Loucy (cell line): ENCODE results near the gene CENPP.

Experiments
- H2AFZ ChIP-seq: fragments of 200-600 bp; sonication (generic); 2 replicates; pipeline ENCODE4 v1.6.0; 2016; ENCODE audit warnings: antibody characterized with exemption, mild to moderate bottlenecking, low read length, moderate library complexity
- H3F3A ChIP-seq: fragments of 200-600 bp; 2 replicates; pipeline ENCODE4 v1.6.0; 2016; ENCODE audit warnings: antibody characterized with exemption, low read depth, mild to moderate bottlenecking
- H3K27me3 ChIP-seq: fragments of 200-600 bp; sonication (generic); 2 replicates; pipeline ENCODE4 v1.6.1; 2014; ENCODE audit warnings: low read length, mild to moderate bottlenecking; ENCODE audit not compliant: insufficient read depth, poor library complexity, severe bottlenecking
- H3K36me3 ChIP-seq: fragments of 200-600 bp; sonication (generic); 2 replicates; pipeline ENCODE4 v1.6.1; 2016; ENCODE audit warnings: low read length; ENCODE audit not compliant: insufficient read depth
- H3K4me1 ChIP-seq: fragments of 200-600 bp; sonication (generic); 2 replicates; pipeline ENCODE4 v1.5.1; 2014; ENCODE audit warnings: low read length, mild to moderate bottlenecking; ENCODE audit not compliant: insufficient read depth, poor library complexity, severe bottlenecking
- H3K4me2 ChIP-seq: fragments of 200-600 bp; sonication (generic); 2 replicates; pipeline ENCODE4 v1.6.0; 2014; ENCODE audit warnings: antibody characterized with exemption, low read length, low read depth, mild to moderate bottlenecking; ENCODE audit not compliant: poor library complexity, severe bottlenecking
- H3K4me3 ChIP-seq: fragments of 200-600 bp; sonication (generic); 2 replicates; pipeline ENCODE4 v1.5.1; 2014; ENCODE audit warnings: low read length, mild to moderate bottlenecking, mixed read lengths; ENCODE audit not compliant: poor library complexity, severe bottlenecking
- H3K79me2 ChIP-seq: fragments of 200-600 bp; sonication (generic); 2 replicates; pipeline ENCODE4 v1.6.1; 2014; ENCODE audit warnings: low read length; ENCODE audit not compliant: insufficient read depth
- H3K9ac ChIP-seq: fragments of 200-600 bp; sonication (generic); 2 replicates; pipeline ENCODE4 v1.6.0; 2014; ENCODE audit warnings: mild to moderate bottlenecking, low read depth, low read length, moderate library complexity; ENCODE audit not compliant: poor library complexity, severe bottlenecking
- H3K9me2 ChIP-seq: fragments of 200-600 bp; sonication (generic); replicated peaks from 2 replicates; pipeline ENCODE4 v1.6.1; 2016; ENCODE audit warnings: low read depth, low read length, mixed read lengths
- H3K9me3 ChIP-seq: fragments of 200-600 bp; sonication (generic); 2 replicates; pipeline ENCODE4 v1.6.1; 2014; ENCODE audit warnings: mild to moderate bottlenecking, antibody characterized with exemption, low read length, low read depth; ENCODE audit not compliant: insufficient read depth
- H4K20me1 ChIP-seq: fragments of 200-600 bp; sonication (generic); 2 replicates; pipeline ENCODE4 v1.6.0; 2014; ENCODE audit warnings: antibody characterized with exemption, low read length, mild to moderate bottlenecking; ENCODE audit not compliant: insufficient read depth, poor library complexity, severe bottlenecking
- EZH2phosphoT487 ChIP-seq: fragments of 200-600 bp; IDR thresholded peaks from 2 replicates; pipeline ENCODE4 v1.6.1; 2018; ENCODE audit warnings: antibody characterized with exemption, mild to moderate bottlenecking, moderate library complexity, borderline replicate concordance
- TF ChIP-seq, protein P1 (sequence below): fragments of 200-600 bp; sonication (generic); conservative IDR thresholded peaks from 2 replicates; pipeline ENCODE4 v1.5.1; 2014; ENCODE audit warnings: mild to moderate bottlenecking, antibody characterized with exemption, low read length

Gene CENPP

DNA sequence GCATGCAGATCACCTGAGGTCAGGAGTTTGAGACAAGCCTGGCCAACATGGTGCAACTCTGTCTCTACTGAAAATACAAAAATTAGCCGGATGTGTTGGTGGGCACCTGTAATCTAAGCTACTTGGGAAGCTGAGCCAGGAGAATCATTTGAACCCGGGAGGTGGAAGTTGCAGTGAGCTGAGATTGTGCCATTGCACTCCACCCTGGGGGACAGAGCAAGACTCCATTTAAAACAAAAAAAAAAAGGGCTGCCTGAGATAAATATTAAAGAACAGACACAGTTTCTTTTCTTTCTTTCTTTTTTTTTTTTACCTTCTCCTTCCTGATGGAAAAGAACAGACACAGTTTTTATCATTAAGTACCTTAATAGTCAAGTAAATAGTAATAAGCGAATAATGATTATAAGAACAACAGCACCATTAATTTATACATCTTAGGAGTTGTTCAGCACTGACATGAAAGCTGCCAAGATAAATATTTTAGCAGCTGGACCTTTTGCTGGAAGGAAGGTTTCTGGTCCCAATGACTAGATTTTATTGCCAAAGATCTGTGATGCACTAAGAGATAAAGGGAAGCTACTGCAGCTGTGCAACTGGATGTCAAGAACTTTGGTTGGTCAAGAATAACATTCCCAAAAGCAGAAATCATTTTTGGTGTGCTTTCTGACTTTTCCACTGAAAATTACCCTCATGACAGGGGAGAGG, 7.0 kb downstream of the CENPP start:
- TF ChIP-seq EZH2phosphoT487, result no peak
- TF ChIP-seq, protein P1, sequence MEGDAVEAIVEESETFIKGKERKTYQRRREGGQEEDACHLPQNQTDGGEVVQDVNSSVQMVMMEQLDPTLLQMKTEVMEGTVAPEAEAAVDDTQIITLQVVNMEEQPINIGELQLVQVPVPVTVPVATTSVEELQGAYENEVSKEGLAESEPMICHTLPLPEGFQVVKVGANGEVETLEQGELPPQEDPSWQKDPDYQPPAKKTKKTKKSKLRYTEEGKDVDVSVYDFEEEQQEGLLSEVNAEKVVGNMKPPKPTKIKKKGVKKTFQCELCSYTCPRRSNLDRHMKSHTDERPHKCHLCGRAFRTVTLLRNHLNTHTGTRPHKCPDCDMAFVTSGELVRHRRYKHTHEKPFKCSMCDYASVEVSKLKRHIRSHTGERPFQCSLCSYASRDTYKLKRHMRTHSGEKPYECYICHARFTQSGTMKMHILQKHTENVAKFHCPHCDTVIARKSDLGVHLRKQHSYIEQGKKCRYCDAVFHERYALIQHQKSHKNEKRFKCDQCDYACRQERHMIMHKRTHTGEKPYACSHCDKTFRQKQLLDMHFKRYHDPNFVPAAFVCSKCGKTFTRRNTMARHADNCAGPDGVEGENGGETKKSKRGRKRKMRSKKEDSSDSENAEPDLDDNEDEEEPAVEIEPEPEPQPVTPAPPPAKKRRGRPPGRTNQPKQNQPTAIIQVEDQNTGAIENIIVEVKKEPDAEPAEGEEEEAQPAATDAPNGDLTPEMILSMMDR, result no peak
- Histone ChIP-seq H3K9ac (no peak overlapping the region), H3K9me3 (no peaks in the 10 kb centered on the region), H3K4me1 (peaks cover 11% of the 10 kb centered on the region), H3K4me2 (no peak overlapping the region), H2AFZ (no peak overlapping the region), H3F3A (no peaks in the 10 kb centered on the region), H3K36me3 (peaks cover 6% of the 10 kb centered on the region; the same call in 1 of the 2 replicates), H3K27me3 (no peaks in the 10 kb centered on the region), H4K20me1 (no peaks in the 10 kb centered on the region), H3K9me2 (no peaks in the 10 kb centered on the region), H3K79me2 (peaks cover 19% of the 10 kb centered on the region), H3K4me3 (no peak overlapping the region)

DNA sequence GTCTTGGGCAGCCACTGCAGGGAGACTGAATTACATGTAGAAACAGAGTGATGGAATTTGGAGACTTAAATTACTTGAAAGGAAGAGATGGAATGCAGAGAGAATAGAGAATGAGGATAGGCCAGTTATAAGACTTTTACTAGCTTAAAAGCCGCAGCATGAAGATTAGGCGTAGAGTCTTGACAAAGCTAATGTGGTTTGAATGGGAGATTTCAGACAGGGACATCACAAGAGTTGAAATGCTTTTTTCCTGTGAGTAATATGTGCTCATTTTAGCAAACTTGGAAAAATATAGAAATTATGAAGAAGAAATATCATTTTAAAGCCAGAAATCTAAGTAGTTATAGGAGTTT, 7.5 kb downstream of the CENPP start:
- Histone ChIP-seq H3K9me3 (no peaks in the 10 kb centered on the region), H3K4me1 (peaks cover 7% of the 10 kb centered on the region), H3K4me2 (no peak overlapping the region), H2AFZ (no peak overlapping the region), H3K9ac (no peak overlapping the region), H3K27me3 (no peaks in the 10 kb centered on the region), H3K36me3 (peaks cover 11% of the 10 kb centered on the region; the same call in 1 of the 2 replicates), H3K4me3 (no peak overlapping the region), H4K20me1 (no peaks in the 10 kb centered on the region), H3K79me2 (peaks cover 14% of the 10 kb centered on the region), H3K9me2 (no peaks in the 10 kb centered on the region), H3F3A (no peaks in the 10 kb centered on the region)
- TF ChIP-seq EZH2phosphoT487, result no peak
- TF ChIP-seq, protein P1, result no peak

DNA sequence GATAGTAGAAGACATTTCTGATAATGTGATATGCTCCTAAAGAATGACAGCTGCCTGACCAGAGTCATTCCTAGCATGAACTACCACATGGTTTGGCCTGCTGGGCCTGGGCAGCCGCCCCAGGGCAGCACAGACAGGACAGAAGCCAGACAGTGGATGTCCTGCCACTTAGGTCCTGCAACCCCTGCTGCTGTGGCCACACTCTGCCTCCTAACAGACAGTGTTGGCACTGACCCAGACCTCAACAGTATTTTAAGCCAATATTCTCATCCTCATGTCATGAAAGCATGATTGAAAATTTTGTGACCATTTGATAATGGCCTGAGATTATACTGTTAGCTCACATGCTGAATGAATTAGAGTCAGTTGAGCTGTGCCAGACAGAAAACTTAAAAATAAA, 15.8 kb downstream of the CENPP start:
- no peaks in the 10 kb centered on the region for H3K27me3 ChIP-seq

More for the DNA sequence above, 15.8 kb downstream of the CENPP start:
- no peak overlapping the region for H3K4me2 ChIP-seq
- TF ChIP-seq EZH2phosphoT487, result no peak
- TF ChIP-seq, protein P1, result no peak
- H3K9me3 ChIP-seq, result no peaks in the 10 kb centered on the region
- H3K9ac ChIP-seq, result no peak overlapping the region
- H3K36me3 ChIP-seq, result peaks cover 42% of the 10 kb centered on the region; the same call in 1 of the 2 replicates
- H3F3A ChIP-seq, result no peaks in the 10 kb centered on the region
- H3K79me2 ChIP-seq, result no peaks in the 10 kb centered on the region
- no peaks in the 10 kb centered on the region for H4K20me1 ChIP-seq
- no peaks in the 10 kb centered on the region for H3K9me2 ChIP-seq
- no peaks in the 10 kb centered on the region for H3K4me1 ChIP-seq
- no peak overlapping the region for H2AFZ ChIP-seq
- H3K4me3 ChIP-seq, result no peak overlapping the region
